NCI-H1105 (cell line): ENCODE results near the gene MICAL1.
A peak's percentile ranks its signal among the peaks of the same experiment; 100 is the strongest.
"Not testable (repeated sequence)": the region's sequence is repeated elsewhere in the genome, so short reads cannot be mapped to it uniquely, and the experiment has no call there.

ENCODE experiments used
- DNase-seq: peaks from one replicate; lab custom pipeline; 2025; lab: John Stamatoyannopoulos, UW

MICAL1 gene

GRCh38 chr6:109475625-109476024 is 20.1 kb upstream of the MICAL1 start:
- DNase-seq: no peak

GRCh38 chr6:109474995-109475394 is 19.4 kb upstream of the MICAL1 start:
- DNase-seq: no peak

- no peak for DNase-seq
These were observed 17.5 kb upstream of the MICAL1 start for GRCh38 chr6:109473120-109473519.

- DNase-seq: no peak
These were observed 16.8 kb upstream of the MICAL1 start for GRCh38 chr6:109472132-109472995.

GRCh38 chr6:109471105-109471810 is 15.7 kb upstream of the MICAL1 start:
- no peak for DNase-seq

GRCh38 chr6:109469591-109470189 is 14.1 kb upstream of the MICAL1 start:
- no peak for DNase-seq

- no peak for DNase-seq
These were observed 12.1 kb upstream of the MICAL1 start for GRCh38 chr6:109467696-109468095.

- no peak for DNase-seq
These were observed 10.8 kb upstream of the MICAL1 start for GRCh38 chr6:109466212-109466923.

- peak; percentile 34 for DNase-seq
These were observed 10.2 kb upstream of the MICAL1 start for GRCh38 chr6:109465772-109466171.

- DNase-seq: no peak
These were observed 6.4 kb upstream of the MICAL1 start for GRCh38 chr6:109461733-109462526.

- DNase-seq: not testable (repeated sequence)
These were observed 5.6 kb upstream of the MICAL1 start for GRCh38 chr6:109461205-109461604.

- no peak for DNase-seq
These were observed 4.7 kb upstream of the MICAL1 start for GRCh38 chr6:109460161-109460829.

- DNase-seq: no peak
These were observed 3.4 kb upstream of the MICAL1 start for GRCh38 chr6:109458774-109459531.

GRCh38 chr6:109457562-109457996 is 2.0 kb upstream of the MICAL1 start:
- DNase-seq: no peak

GRCh38 chr6:109456710-109457561 is 1.4 kb upstream of the MICAL1 start:
- DNase-seq: no peak

GRCh38 chr6:109456111-109456583 is 575 bp upstream of the MICAL1 start:
- DNase-seq: peak; percentile 77

- DNase-seq: no peak
These were observed 806 bp downstream of the MICAL1 start for GRCh38 chr6:109454496-109455436.
